Right cardiac atrium (tissue), 5 donors: Measurements from ENCODE around the gene ENAH. TPM values are rescaled to one million over a fixed set of nuclear protein-coding genes. Genes with fewer than 3 reads are reported as not detected.
A peak's percentile ranks its signal among the peaks of the same experiment; 100 is the strongest.

ENCODE experiments used
- ATAC-seq, 2 donors: fragments of 200-7000 bp; cut with Tn5 transposase; one replicate each; pipeline versions ENCODE4 v1.8.0 to v1.9.1; 2020; ENCODE audit warnings: moderate library complexity in 2 of 2, mild to moderate bottlenecking in 1 of 2
- DNase-seq, 3 donors: peaks; one replicate each; pipeline ENCODE4 v3.0.0-alpha.2; 2020
- H3K27ac ChIP-seq: one replicate; pipeline ENCODE4 v1.5.1; 2013; ENCODE audit warnings: mild to moderate bottlenecking, low read length, control low read depth, moderate library complexity
- H3K27me3 ChIP-seq: one replicate; pipeline ENCODE4 v1.6.1; 2013; ENCODE audit not compliant: control insufficient read depth, insufficient read depth
- H3K4me1 ChIP-seq: one replicate; pipeline ENCODE4 v1.6.1; 2013; ENCODE audit warnings: low read length; ENCODE audit not compliant: control insufficient read depth, insufficient read depth
- H3K4me3 ChIP-seq: one replicate; pipeline ENCODE4 v1.5.1; 2013; ENCODE audit warnings: low read length, control low read depth
- H3K9me3 ChIP-seq: one replicate; pipeline ENCODE4 v1.6.1; 2013; ENCODE audit warnings: low read length; ENCODE audit not compliant: control insufficient read depth
- WGBS: extraction: QIAGEN DNeasy Blood & Tissue Kit; methylation state at CpG from one replicate; pipeline ENCODE4 v1.1.7; 2013; 5-methylcytosine and 5-hydroxymethylcytosine counted together
- intact Hi-C, 4 donors: fragments of 100-400 bp; cut with DNase I; formaldehyde crosslinking; loops; one replicate each; pipeline versions ENCODE4 v1.11.0 to v1.14.0; 2022 to 2023
- polyA plus RNA-seq: library from polyadenylated mRNA; stranded (reverse); fragments of 200-250 nt; gene quantifications from one replicate; pipeline ENCODE4 v1.2.3, GENCODE V29; 2013
- total RNA-seq, 4 donors: library from RNA; stranded (reverse); fragmentation: NEBNext Ultra II Directional; extraction: Animal tissue kit (Norgen Biotek cat#: 25700); gene quantifications; one replicate each; pipeline ENCODE4 v1.2.1, GENCODE V29; 2021
- donor health status: healthy with polysubstance abuse.
- donor health status: DM: no; HTN: yes; CAD: no.
- donor health status: DM: no; HTN: no; CAD: no.
- donor health status: DM: no; HTN: yes; CAD: no; lungs with severe emphysema.
- donor health status: DM: yes; HTN: yes; CAD: no.

ENAH gene
- total and polyA plus RNA-seq, 5 donors, result 29.8 to 132 (median 108) TPM

- DNase-seq, result no peak
- ATAC-seq, result peak in 1 of 2 donors; percentile 40
- H3K27ac ChIP-seq, result no peak overlapping the region
- no peak overlapping the region for H3K4me3 ChIP-seq
- intact Hi-C loops, result no loop called here
- H3K9me3 ChIP-seq, result no peaks in the 10 kb centered on the region
- peaks cover 9% of the 10 kb centered on the region for H3K4me1 ChIP-seq
- no peaks in the 10 kb centered on the region for H3K27me3 ChIP-seq
Observed at GRCh38 chr1:225603538-225604354, 49.2 kb downstream of the ENAH start.

GRCh38 chr1:225602590-225603206, 50.2 kb downstream of the ENAH start:
- peak in 1 of 2 donors; percentile 43 for ATAC-seq
- no peak for DNase-seq
- Histone ChIP-seq H3K27me3 (no peaks in the 10 kb centered on the region), H3K4me3 (no peak overlapping the region), H3K4me1 (peaks cover 7% of the 10 kb centered on the region), H3K27ac (no peak overlapping the region), H3K9me3 (no peaks in the 10 kb centered on the region)
- WGBS, result 14% methylated on average over 1 of the region's 1 CpG
- intact Hi-C loops, result no loop called here

GRCh38 chr1:225601902-225602589, 50.9 kb downstream of the ENAH start:
- DNase-seq (no peak), ATAC-seq (no peak)
- H3K27me3 ChIP-seq, result no peaks in the 10 kb centered on the region
- no peak overlapping the region for H3K4me3 ChIP-seq
- H3K9me3 ChIP-seq, result no peaks in the 10 kb centered on the region
- 46% methylated on average over 3 of the region's 3 CpGs for WGBS
- peaks cover 3% of the 10 kb centered on the region for H3K4me1 ChIP-seq
- intact Hi-C loops, result no loop called here
- H3K27ac ChIP-seq, result no peak overlapping the region

- no peak overlapping the region for H3K27ac ChIP-seq
Observed at GRCh38 chr1:225598847-225599246, 54.1 kb downstream of the ENAH start.

GRCh38 chr1:225597926-225598575, 54.9 kb downstream of the ENAH start:
- Histone ChIP-seq H3K9me3 (no peaks in the 10 kb centered on the region), H3K27ac (no peak overlapping the region), H3K4me3 (no peak overlapping the region), H3K4me1 (no peaks in the 10 kb centered on the region), H3K27me3 (no peaks in the 10 kb centered on the region)
- 95% methylated on average over 2 of the region's 2 CpGs for WGBS
- ATAC-seq, result no peak
- no peak for DNase-seq
- intact Hi-C loops, result loop anchor here in 1 of 4 donors (10.0 kb wide), 1 partner anchor 47 kb away; no protein-coding TSS in a partner anchor

More at GRCh38 chr1:225598847-225599246, 54.1 kb downstream of the ENAH start:
- Histone ChIP-seq H3K4me1 (no peaks in the 10 kb centered on the region), H3K9me3 (no peaks in the 10 kb centered on the region), H3K4me3 (no peak overlapping the region), H3K27me3 (no peaks in the 10 kb centered on the region)
- intact Hi-C loops, result loop anchor here in 1 of 4 donors (10.0 kb wide), 1 partner anchor 46 kb away; no protein-coding TSS in a partner anchor
- 94% methylated on average over 2 of the region's 2 CpGs for WGBS
- DNase-seq, result no peak
- no peak for ATAC-seq

- Histone ChIP-seq H3K4me3 (no peak overlapping the region), H3K4me1 (no peaks in the 10 kb centered on the region), H3K27ac (no peak overlapping the region), H3K27me3 (no peaks in the 10 kb centered on the region), H3K9me3 (no peaks in the 10 kb centered on the region)
- ATAC-seq (no peak), DNase-seq (no peak)
- WGBS, result 94% methylated on average over 1 of the region's 1 CpG
- intact Hi-C loops, result loop anchor here in 1 of 4 donors (10.0 kb wide), 1 partner anchor 48 kb away; no protein-coding TSS in a partner anchor
Observed at GRCh38 chr1:225596736-225597135, 56.2 kb downstream of the ENAH start.

GRCh38 chr1:225595974-225596551, 56.9 kb downstream of the ENAH start:
- ATAC-seq (no peak), DNase-seq (no peak)
- Histone ChIP-seq H3K4me3 (no peak overlapping the region), H3K9me3 (no peaks in the 10 kb centered on the region), H3K27me3 (no peaks in the 10 kb centered on the region), H3K27ac (no peak overlapping the region), H3K4me1 (no peaks in the 10 kb centered on the region)
- WGBS, result 43% methylated on average over 2 of the region's 2 CpGs
- intact Hi-C loops, result loop anchor here in 1 of 4 donors (10.0 kb wide), 1 partner anchor 49 kb away; no protein-coding TSS in a partner anchor

- intact Hi-C loops, result loop anchor here in 1 of 4 donors (10.0 kb wide), 1 partner anchor 49 kb away; no protein-coding TSS in a partner anchor
- no peak overlapping the region for H3K4me3 ChIP-seq
- DNase-seq (no peak), ATAC-seq (no peak)
- H3K9me3 ChIP-seq, result no peaks in the 10 kb centered on the region
- H3K27ac ChIP-seq, result no peak overlapping the region
- H3K27me3 ChIP-seq, result no peaks in the 10 kb centered on the region
- no peaks in the 10 kb centered on the region for H3K4me1 ChIP-seq
Observed at GRCh38 chr1:225595452-225595851, 57.5 kb downstream of the ENAH start.

- H3K9me3 ChIP-seq, result no peaks in the 10 kb centered on the region
- H3K4me3 ChIP-seq, result no peak overlapping the region
- peaks cover 1% of the 10 kb centered on the region for H3K4me1 ChIP-seq
- no peaks in the 10 kb centered on the region for H3K27me3 ChIP-seq
- intact Hi-C loops, result loop anchor here in 1 of 4 donors (10.0 kb wide), 1 partner anchor 51 kb away; no protein-coding TSS in a partner anchor
- WGBS, result 60% methylated on average over 5 of the region's 5 CpGs
- H3K27ac ChIP-seq, result no peak overlapping the region
- no peak for DNase-seq
- peak in 1 of 2 donors; percentile 17 for ATAC-seq
Observed at GRCh38 chr1:225593414-225593813, 59.5 kb downstream of the ENAH start.

GRCh38 chr1:225592362-225593025, 60.4 kb downstream of the ENAH start:
- intact Hi-C loops, result loop anchor here in 1 of 4 donors (10.0 kb wide), 1 partner anchor 52 kb away; no protein-coding TSS in a partner anchor
- no peaks in the 10 kb centered on the region for H3K9me3 ChIP-seq
- WGBS, result 76% methylated on average over 3 of the region's 3 CpGs
- ATAC-seq (no peak), DNase-seq (no peak)
- no peaks in the 10 kb centered on the region for H3K27me3 ChIP-seq
- H3K4me3 ChIP-seq, result no peak overlapping the region
- H3K27ac ChIP-seq, result no peak overlapping the region
- peaks cover 1% of the 10 kb centered on the region for H3K4me1 ChIP-seq
